Gastrocnemius medialis (tissue), 4 donors: Measurements from ENCODE around the gene SF3B3. TPM values are rescaled to one million over a fixed set of nuclear protein-coding genes. Genes with fewer than 3 reads are reported as not detected.
A peak's percentile ranks its signal among the peaks of the same experiment; 100 is the strongest.

Experiments used
- ATAC-seq, 2 donors: fragments of 150-250 bp; one replicate each; pipeline ENCODE4 v1.9.1; 2016
- DNase-seq, 2 donors: peaks; one replicate each; pipeline ENCODE4 v3.0.0-alpha.2; 2019
- H3K27ac ChIP-seq, 4 donors: fragments of 200-600 bp; sonication (generic); 1 replicate in 1 of 4; 2 replicates in 3 of 4; pipeline ENCODE4 v1.5.1; 2016 to 2018; ENCODE audit warnings: mild to moderate bottlenecking in 2 of 4, moderate library complexity in 1 of 4
- H3K27me3 ChIP-seq, 3 donors: fragments of 200-600 bp; sonication (generic) in 2 of 3; 1 replicate in 1 of 3; 2 replicates in 2 of 3; pipeline versions ENCODE4 v1.5.1 to v1.6.0; 2016 to 2019; ENCODE audit warnings: mild to moderate bottlenecking in 1 of 3, moderate library complexity in 1 of 3
- H3K36me3 ChIP-seq, 2 donors: fragments of 200-600 bp; sonication (generic) in 1 of 2; one replicate each; pipeline ENCODE4 v1.5.1; 2017 to 2018
- H3K4me1 ChIP-seq, 2 donors: fragments of 200-600 bp; sonication (generic) in 1 of 2; one replicate each; pipeline ENCODE4 v1.5.1; 2016 to 2017; ENCODE audit warnings: mild to moderate bottlenecking in 2 of 2
- H3K4me3 ChIP-seq, 4 donors: fragments of 200-600 bp; sonication (generic) in 3 of 4; 1 replicate in 1 of 4; 2 replicates in 3 of 4; pipeline ENCODE4 v1.5.1; 2016 to 2019; ENCODE audit warnings: mild to moderate bottlenecking in 2 of 4
- H3K9me3 ChIP-seq, 3 donors: fragments of 200-600 bp; sonication (generic) in 2 of 3; 1 replicate in 1 of 3; 2 replicates in 2 of 3; pipeline ENCODE4 v1.5.1; 2016 to 2019
- POLR2A ChIP-seq, 2 donors: fragments of 450-650 bp; IDR thresholded peaks; one replicate each; pipeline ENCODE4 v1.6.1; 2017; ENCODE audit warnings: antibody characterized with exemption in 2 of 2, mild to moderate bottlenecking in 2 of 2, moderate library complexity in 2 of 2
- in situ Hi-C, 4 donors: fragments of 200-750 bp; cut with MboI; loops; one replicate each; pipeline versions ENCODE4 v1.15.0 to v1.8.0; 2017; ENCODE audit warnings: low sequenced_read_pairs in 4 of 4
- intact Hi-C: fragments of 100-400 bp; cut with DNase I; formaldehyde crosslinking; loops from one replicate; pipeline ENCODE4 v1.15.1; 2023; ENCODE audit warnings: low total_unique reads
- total RNA-seq, 4 donors: library from RNA; depleted of rRNA; stranded (reverse); fragments of >200 nt; gene quantifications; one replicate each; pipeline versions ENCODE4 v1.1.0 to v1.2.3, GENCODE V29; 2016
- TF ChIP-seq, protein P1 (sequence below), 5 experiments: fragments of 450-650 bp in 3 of 5; fragments of 200-600 bp in 2 of 5; sonication (generic) in 2 of 5; IDR thresholded peaks in 4 of 5; conservative IDR thresholded peaks in 1 of 5; 1 replicate in 4 of 5; 2 replicates in 1 of 5; pipeline ENCODE4 v1.5.1; 2016 to 2019; ENCODE audit warnings: antibody characterized with exemption in 5 of 5, mild to moderate bottlenecking in 3 of 5, moderate library complexity in 3 of 5

Gene SF3B3
- total RNA-seq, 4 donors from 2014 or later, result 71.0 to 110 (median 97.2) TPM

DNA sequence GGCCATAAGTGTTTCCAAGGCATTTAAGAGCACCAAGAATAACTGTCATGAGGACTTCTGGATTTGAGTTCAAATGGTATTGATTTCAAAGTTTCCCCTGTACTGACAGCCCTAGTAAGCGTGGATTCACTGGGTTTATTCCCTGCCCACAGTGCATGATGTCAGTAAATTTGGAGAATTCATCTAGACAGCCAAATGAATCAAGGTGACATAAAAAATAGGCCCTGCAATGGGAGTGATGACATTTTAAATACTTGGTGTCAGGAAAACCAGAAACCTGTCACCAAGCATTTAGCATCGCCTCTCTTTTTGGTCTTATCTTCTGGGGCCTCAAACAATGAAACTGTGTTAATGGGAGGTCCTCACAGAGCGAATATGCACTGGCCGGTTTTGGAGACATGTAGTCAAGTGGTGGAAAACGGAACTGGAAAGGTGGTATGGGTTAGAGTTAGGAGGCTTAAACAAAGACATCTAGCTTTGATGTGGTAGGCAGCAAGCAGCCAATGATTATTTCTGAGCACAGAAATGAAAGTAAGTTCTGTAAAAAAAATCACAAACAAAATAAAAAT is 29.3 kb upstream of the SF3B3 start:
- DNase-seq (no peak), ATAC-seq (no peak)
- Histone ChIP-seq H3K9me3 (no peaks in the 10 kb centered on the region), H3K4me1 (peaks cover 8 to 12% of the 10 kb centered on the region in 2 donors), H3K27ac (peak overlapping the region in 3 of 4 donors; percentile 38 to 60 (median 44)), H3K4me3 (no peak overlapping the region), H3K36me3 (peaks cover 4 to 45% of the 10 kb centered on the region in 2 donors), H3K27me3 (no peaks in the 10 kb centered on the region)
- intact Hi-C loops (no loop called here), in situ Hi-C loops (no loop called here)
- TF ChIP-seq, protein P1, sequence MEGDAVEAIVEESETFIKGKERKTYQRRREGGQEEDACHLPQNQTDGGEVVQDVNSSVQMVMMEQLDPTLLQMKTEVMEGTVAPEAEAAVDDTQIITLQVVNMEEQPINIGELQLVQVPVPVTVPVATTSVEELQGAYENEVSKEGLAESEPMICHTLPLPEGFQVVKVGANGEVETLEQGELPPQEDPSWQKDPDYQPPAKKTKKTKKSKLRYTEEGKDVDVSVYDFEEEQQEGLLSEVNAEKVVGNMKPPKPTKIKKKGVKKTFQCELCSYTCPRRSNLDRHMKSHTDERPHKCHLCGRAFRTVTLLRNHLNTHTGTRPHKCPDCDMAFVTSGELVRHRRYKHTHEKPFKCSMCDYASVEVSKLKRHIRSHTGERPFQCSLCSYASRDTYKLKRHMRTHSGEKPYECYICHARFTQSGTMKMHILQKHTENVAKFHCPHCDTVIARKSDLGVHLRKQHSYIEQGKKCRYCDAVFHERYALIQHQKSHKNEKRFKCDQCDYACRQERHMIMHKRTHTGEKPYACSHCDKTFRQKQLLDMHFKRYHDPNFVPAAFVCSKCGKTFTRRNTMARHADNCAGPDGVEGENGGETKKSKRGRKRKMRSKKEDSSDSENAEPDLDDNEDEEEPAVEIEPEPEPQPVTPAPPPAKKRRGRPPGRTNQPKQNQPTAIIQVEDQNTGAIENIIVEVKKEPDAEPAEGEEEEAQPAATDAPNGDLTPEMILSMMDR (IDR thresholded peaks at IDR 0.05 in 4 of 5, conservative IDR thresholded peaks at IDR 0.05 in 1 of 5), result no peak
- TF ChIP-seq POLR2A (IDR thresholded peaks at IDR 0.05), result no peak

GRCh38 chr16:70494777-70495176 is 28.8 kb upstream of the SF3B3 start:
- no peak for DNase-seq
- intact Hi-C loops, result no loop called here
- no peaks in the 10 kb centered on the region for H3K9me3 ChIP-seq
- H3K27ac ChIP-seq, result peak overlapping the region in 2 of 4 donors; percentile 38 to 60
- H3K4me1 ChIP-seq, result peaks cover 7 to 12% of the 10 kb centered on the region in 2 donors
- no peak for TF ChIP-seq POLR2A (IDR thresholded peaks at IDR 0.05)
- TF ChIP-seq, protein P1 (IDR thresholded peaks at IDR 0.05 in 4 of 5, conservative IDR thresholded peaks at IDR 0.05 in 1 of 5), result no peak
- in situ Hi-C loops, result no loop called here
- no peaks in the 10 kb centered on the region for H3K27me3 ChIP-seq
- peaks cover 4 to 46% of the 10 kb centered on the region in 2 donors for H3K36me3 ChIP-seq
- no peak overlapping the region for H3K4me3 ChIP-seq
- ATAC-seq, result no peak

GRCh38 chr16:70495425-70496182 is 28.0 kb upstream of the SF3B3 start:
- H3K9me3 ChIP-seq, result no peaks in the 10 kb centered on the region
- peak overlapping the region in 1 of 4 donors; percentile 19 for H3K27ac ChIP-seq
- H3K36me3 ChIP-seq, result peaks cover 4 to 52% of the 10 kb centered on the region in 2 donors
- H3K27me3 ChIP-seq, result no peaks in the 10 kb centered on the region
- no peak for DNase-seq
- in situ Hi-C loops (no loop called here), intact Hi-C loops (no loop called here)
- peaks cover 3 to 8% of the 10 kb centered on the region in 2 donors for H3K4me1 ChIP-seq
- peak in 1 of 2 donors; percentile 39 for ATAC-seq
- TF ChIP-seq, protein P1 (IDR thresholded peaks at IDR 0.05 in 4 of 5, conservative IDR thresholded peaks at IDR 0.05 in 1 of 5), result no peak
- no peak for TF ChIP-seq POLR2A (IDR thresholded peaks at IDR 0.05)
- no peak overlapping the region for H3K4me3 ChIP-seq

DNA sequence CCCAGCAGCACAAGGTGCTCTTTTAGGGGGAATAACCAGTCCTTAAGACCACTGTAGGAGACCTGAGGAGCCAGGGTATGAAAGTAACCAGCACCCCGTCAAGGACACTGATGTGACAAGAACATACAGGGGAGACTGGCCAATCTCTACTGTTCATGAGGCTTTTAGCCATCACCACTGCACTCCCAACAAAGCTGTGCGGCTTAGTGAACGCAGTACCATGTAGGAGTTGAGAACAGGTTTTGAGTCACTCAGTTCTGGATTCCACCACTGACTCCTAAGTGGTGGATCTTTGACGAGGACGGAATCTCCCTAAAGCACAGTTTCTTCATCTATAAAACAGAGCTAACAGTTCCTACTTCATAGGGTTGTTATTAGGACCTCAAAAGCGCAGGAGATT is 27.1 kb upstream of the SF3B3 start:
- DNase-seq, result no peak
- Histone ChIP-seq H3K27ac (no peak overlapping the region), H3K27me3 (no peaks in the 10 kb centered on the region), H3K9me3 (no peaks in the 10 kb centered on the region), H3K36me3 (peaks cover 4 to 55% of the 10 kb centered on the region in 2 donors), H3K4me1 (peaks cover 3 to 8% of the 10 kb centered on the region in 2 donors), H3K4me3 (no peak overlapping the region)
- intact Hi-C loops, result no loop called here
- TF ChIP-seq POLR2A (IDR thresholded peaks at IDR 0.05), result no peak
- TF ChIP-seq, protein P1 (IDR thresholded peaks at IDR 0.05 in 4 of 5, conservative IDR thresholded peaks at IDR 0.05 in 1 of 5), result no peak
- in situ Hi-C loops, result no loop called here
- no peak for ATAC-seq
